IMR-90 (cell line): ENCODE measurements around the gene SF3A2. TPM values are rescaled to one million over a fixed set of nuclear protein-coding genes. Genes with fewer than 3 reads are reported as not detected.

Source experiments
- ATAC-seq: fragments of 200-7000 bp; cut with Tn5 transposase; 2 replicates; pipeline ENCODE4 v1.9.1; 2020; ENCODE audit warnings: low read depth, mild to moderate bottlenecking, moderate library complexity
- BruUV-seq: library from RNA; stranded (reverse); fragments of 400-500 nt; replicated peaks from 2 replicates; lab custom pipeline; 2021; lab: Mats Ljungman, UMichigan
- CTCF ChIA-PET: fragments of 300-600 bp; formaldehyde crosslinking; extraction: SDS; loops from one replicate; lab custom pipeline; 2021; ENCODE audit warnings: antibody characterized with exemption; lab: Yijun Ruan, JAX
- POLR2A ChIA-PET: fragments of 300-600 bp; sonication (Branson Sonifier 250); formaldehyde crosslinking; loops from one replicate; lab custom pipeline; 2022; ENCODE audit warnings: antibody characterized with exemption; ENCODE audit not compliant: unreplicated experiment; lab: Charles Lee
- DNase-seq: peaks from one replicate; pipeline ENCODE4 v3.0.0; 2013
- H2AFZ ChIP-seq: replicated peaks from 2 replicates; pipeline ENCODE3; 2013; ENCODE audit warnings: low read length, mild to moderate bottlenecking; ENCODE audit not compliant: poor library complexity
- H2AK5ac ChIP-seq: 2 replicates; pipeline ENCODE4 v1.6.1; 2013; ENCODE audit warnings: low read depth, low read length, inconsistent platforms
- H2AK9ac ChIP-seq: replicated peaks from 2 replicates; pipeline ENCODE3; 2013; ENCODE audit warnings: mild to moderate bottlenecking, low read depth, low read length, moderate library complexity; ENCODE audit not compliant: poor library complexity
- H2BK120ac ChIP-seq: 2 replicates; pipeline ENCODE4 v1.6.1; 2013; ENCODE audit warnings: low read depth, low read length, inconsistent platforms
- H2BK15ac ChIP-seq: 3 replicates; pipeline ENCODE4 v1.6.1; 2013; ENCODE audit warnings: low read depth, low read length, inconsistent platforms
- H2BK20ac ChIP-seq: 2 replicates; pipeline ENCODE4 v1.6.1; 2013; ENCODE audit warnings: low read depth, mild to moderate bottlenecking, inconsistent platforms, low read length, moderate library complexity
- H2BK5ac ChIP-seq: 2 replicates; pipeline ENCODE4 v1.6.1; 2013; ENCODE audit warnings: mild to moderate bottlenecking, low read depth, low read length, inconsistent platforms; ENCODE audit not compliant: poor library complexity, severe bottlenecking
- H3K14ac ChIP-seq: replicated peaks from 2 replicates; pipeline ENCODE4 v1.6.1; 2013; ENCODE audit warnings: low read depth, low read length, inconsistent platforms
- H3K18ac ChIP-seq: 2 replicates; pipeline ENCODE4 v1.6.1; 2013; ENCODE audit warnings: low read depth, low read length, control low read depth
- H3K23ac ChIP-seq: 2 replicates; pipeline ENCODE4 v1.6.1; 2013; ENCODE audit warnings: low read depth, low read length, inconsistent platforms
- H3K27ac ChIP-seq: 2 replicates; pipeline ENCODE4 v1.5.1; 2013; ENCODE audit warnings: mild to moderate bottlenecking, control low read depth, low read length; ENCODE audit not compliant: insufficient read depth
- H3K27me3 ChIP-seq: 2 replicates; pipeline ENCODE4 v1.6.1; 2013; ENCODE audit warnings: low read length; ENCODE audit not compliant: control insufficient read depth, insufficient read depth
- H3K36me3 ChIP-seq: 2 replicates; pipeline ENCODE4 v1.6.1; 2013; ENCODE audit warnings: low read length, mixed read lengths; ENCODE audit not compliant: control insufficient read depth, insufficient read depth
- H3K4ac ChIP-seq: 2 replicates; pipeline ENCODE4 v1.6.1; 2013; ENCODE audit warnings: low read depth, low read length, inconsistent platforms
- H3K4me1 ChIP-seq: 2 replicates; pipeline ENCODE4 v1.6.1; 2013; ENCODE audit warnings: low read length, mixed read lengths; ENCODE audit not compliant: control insufficient read depth, insufficient read depth
- H3K4me2 ChIP-seq: 2 replicates; pipeline ENCODE4 v1.6.1; 2013; ENCODE audit warnings: low read depth, mild to moderate bottlenecking, control low read depth, low read length, moderate library complexity
- H3K4me3 ChIP-seq: 2 replicates; pipeline ENCODE4 v1.5.1; 2013; ENCODE audit warnings: low read depth, mild to moderate bottlenecking, control low read depth, low read length, moderate library complexity; ENCODE audit not compliant: insufficient read depth
- H3K56ac ChIP-seq: 2 replicates; pipeline ENCODE4 v1.6.1; 2013; ENCODE audit warnings: low read length, inconsistent platforms; ENCODE audit not compliant: insufficient read depth; ENCODE audit errors: extremely low read depth
- H3K79me1 ChIP-seq, 2 experiments: 2 replicates each; pipeline ENCODE4 v1.6.1; 2013; ENCODE audit warnings: low read length in 2 of 2, inconsistent platforms in 1 of 2, low read depth in 1 of 2
- H3K9ac ChIP-seq: 2 replicates; pipeline ENCODE4 v1.6.1; 2013; ENCODE audit warnings: low read depth, low read length, control low read depth
- H3K9me1 ChIP-seq: 2 replicates; pipeline ENCODE4 v1.6.1; 2013; ENCODE audit warnings: low read length, inconsistent platforms; ENCODE audit not compliant: insufficient read depth
- H3K9me3 ChIP-seq: 2 replicates; pipeline ENCODE4 v1.6.1; 2013; ENCODE audit warnings: low read length; ENCODE audit not compliant: control insufficient read depth, insufficient read depth
- H4K20me1 ChIP-seq: 2 replicates; pipeline ENCODE4 v1.6.1; 2013; ENCODE audit warnings: low read length, inconsistent platforms; ENCODE audit not compliant: insufficient read depth
- H4K5ac ChIP-seq: 2 replicates; pipeline ENCODE4 v1.6.1; 2013; ENCODE audit warnings: mild to moderate bottlenecking, low read depth, low read length, control low read depth
- H4K8ac ChIP-seq, 2 experiments: 2 replicates each; pipeline ENCODE4 v1.6.1; 2013; ENCODE audit warnings: low read depth in 2 of 2, low read length in 2 of 2, control low read depth in 1 of 2, inconsistent platforms in 1 of 2
- H4K91ac ChIP-seq: 2 replicates; pipeline ENCODE4 v1.6.1; 2013; ENCODE audit warnings: low read depth, low read length, inconsistent platforms; ENCODE audit not compliant: insufficient read depth
- CEBPB ChIP-seq: IDR thresholded peaks from 2 replicates; pipeline ENCODE4 v1.6.1; 2012; ENCODE audit warnings: low read depth, low read length, improper control_type of control experiment
- CHD1 ChIP-seq: IDR thresholded peaks from 2 replicates; pipeline ENCODE4 v1.6.1; 2012; ENCODE audit warnings: low read depth, low read length, improper control_type of control experiment
- MAFK ChIP-seq: IDR thresholded peaks from 2 replicates; pipeline ENCODE4 v1.6.1; 2012; ENCODE audit warnings: low read depth, low read length, improper control_type of control experiment
- MAZ ChIP-seq: IDR thresholded peaks from 2 replicates; pipeline ENCODE4 v1.6.1; 2012; ENCODE audit warnings: low read depth, mild to moderate bottlenecking, low read length, improper control_type of control experiment, moderate library complexity, borderline replicate concordance
- NFE2L2 ChIP-seq: fragments of 150-350 bp; IDR thresholded peaks from 2 replicates; pipeline ENCODE4 v1.6.1; 2016; ENCODE audit warnings: low read depth, mild to moderate bottlenecking, low read length
- POLR2A ChIP-seq: IDR thresholded peaks from 2 replicates; pipeline ENCODE4 v1.6.1; 2012; ENCODE audit warnings: mild to moderate bottlenecking, low read depth, low read length
- RAD21 ChIP-seq: IDR thresholded peaks from 2 replicates; pipeline ENCODE4 v1.6.1; 2012; ENCODE audit warnings: low read length, improper control_type of control experiment
- RCOR1 ChIP-seq: IDR thresholded peaks from 2 replicates; pipeline ENCODE4 v1.6.1; 2012; ENCODE audit warnings: mild to moderate bottlenecking, low read length, improper control_type of control experiment; ENCODE audit not compliant: insufficient replicate concordance
- USF2 ChIP-seq: fragments of 150-350 bp; IDR thresholded peaks from 2 replicates; pipeline ENCODE4 v1.6.1; 2017; ENCODE audit warnings: mild to moderate bottlenecking, antibody characterized with exemption, low read length, low read depth
- WGBS, 2 experiments: methylation state at CpG; one replicate each; pipeline versions ENCODE4 v1.1.5 to v1.1.7; 2013; ENCODE audit warnings: missing lambda C conversion rate in 2 of 2; ENCODE audit not compliant: insufficient read length in 1 of 2; ENCODE audit errors: extremely low coverage in 2 of 2; 5-methylcytosine and 5-hydroxymethylcytosine counted together
- dilution Hi-C: fragments of 300-500 bp; cut with HindIII; formaldehyde crosslinking; loops from one replicate; pipeline ENCODE4 v1.14.3; 2018; ENCODE audit warnings: low sequenced_read_pairs; ENCODE audit not compliant: unreplicated experiment
- in situ Hi-C: fragments of 300-500 bp; cut with MboI; formaldehyde crosslinking; loops from 3 replicates; pipeline ENCODE4 v1.14.3; 2019; ENCODE audit warnings: low sequenced_read_pairs, inconsistent platforms, mixed read lengths
- intact Hi-C: fragments of 100-400 bp; cut with micrococcal nuclease; formaldehyde crosslinking; loops from 2 replicates; pipeline ENCODE4 v1.10.0; 2022
- polyA plus RNA-seq, 3 experiments: library from polyadenylated mRNA; depleted of rRNA; stranded (reverse); fragments of >200 nt; gene quantifications; 2 replicates each; pipeline ENCODE4 v1.2.3, GENCODE V29; 2012; ENCODE audit warnings: low replicate concordance in 1 of 3
- total RNA-seq: library from RNA; depleted of rRNA; stranded (reverse); fragments of >200 nt; gene quantifications from 2 replicates; pipeline ENCODE4 v1.2.3, GENCODE V29; 2012
- TF ChIP-seq, protein P1 (sequence below): conservative IDR thresholded peaks from 2 replicates; pipeline ENCODE4 v1.5.1; 2012; ENCODE audit warnings: mild to moderate bottlenecking, low read depth, low read length, improper control_type of control experiment

SF3A2 gene
- total and polyA plus RNA-seq, 2 of the 4 experiments (the other 2 are of a cell fraction): 4.8 to 34.5 TPM

DNA sequence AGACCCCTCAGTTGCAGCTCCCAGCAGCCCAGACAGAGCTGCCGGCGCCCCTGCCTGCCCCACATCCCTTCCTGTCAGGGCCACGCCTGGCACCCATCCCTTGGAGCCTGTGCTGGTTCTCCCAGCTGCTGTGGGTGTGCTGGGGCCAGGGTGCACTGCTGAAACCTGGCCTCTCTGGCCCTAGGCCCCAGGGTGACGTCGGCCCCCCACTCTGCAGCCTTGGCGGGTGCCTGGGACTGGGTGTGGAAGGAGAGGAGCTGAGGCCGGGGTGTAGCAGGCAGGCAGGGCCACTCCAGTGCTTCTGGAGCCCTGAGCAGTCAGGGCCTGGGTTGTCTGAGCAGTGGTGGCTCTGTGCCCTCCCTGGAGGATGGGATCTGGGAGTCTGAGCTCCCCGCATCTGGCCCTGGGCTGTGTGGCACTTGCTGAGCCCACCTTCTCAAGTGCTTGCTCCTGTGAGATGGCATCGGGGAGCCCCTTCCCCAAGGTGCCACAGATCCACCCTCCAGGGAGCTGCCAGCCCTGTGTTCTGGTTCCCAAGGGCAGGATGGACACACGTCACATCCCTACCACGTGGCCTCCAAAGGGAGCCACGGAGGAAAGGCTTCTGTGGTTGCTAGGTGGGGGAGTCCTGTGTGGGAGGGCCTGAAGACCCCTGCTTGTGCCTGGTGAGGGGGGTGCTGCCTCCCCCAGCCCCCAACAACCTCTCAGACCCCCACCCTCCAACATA, 5.7 kb upstream of the SF3A2 start:
- Histone ChIP-seq H2AK5ac (no peak overlapping the region), H4K8ac (0 out of 4 replicates have a peak overlapping the region, but pooled peaks of 1 of the 2 experiments have one; percentile 20), H3K9me3 (no peaks in the 10 kb centered on the region), H2AFZ (peak overlapping the region; percentile 51), H3K14ac (no peak overlapping the region), H3K79me1 (peaks cover 9 to 43% of the 10 kb centered on the region in 2 experiments), H2BK120ac (no peak overlapping the region), H3K4ac (no peak overlapping the region), H3K4me2 (no peak overlapping the region), H4K20me1 (peaks cover 25% of the 10 kb centered on the region), H3K36me3 (peaks cover 60% of the 10 kb centered on the region), H3K27me3 (no peaks in the 10 kb centered on the region), H3K4me3 (no peak overlapping the region), H2BK15ac (no peak overlapping the region), H3K9ac (no peak overlapping the region), H3K27ac (no peak overlapping the region), H2BK20ac (no peak overlapping the region), H3K9me1 (no peaks in the 10 kb centered on the region; the same call in 1 of the 2 replicates), H2BK5ac (no peak overlapping the region), H3K23ac (no peak overlapping the region), H3K4me1 (peaks cover 2% of the 10 kb centered on the region; the same call in 1 of the 2 replicates), H3K18ac (no peak overlapping the region), H4K5ac (no peak overlapping the region), H2AK9ac (no peak overlapping the region), H3K56ac (no peak overlapping the region), H4K91ac (no peak overlapping the region)
- in situ Hi-C loops (no loop called here), intact Hi-C loops (no loop called here), dilution Hi-C loops (no loop called here)
- no TSS peak for BruUV-seq
- DNase-seq (no peak), ATAC-seq (no peak)
- WGBS, 2 experiments: 88% methylated on average over 3 of the region's 12 CpGs; no CpG with 5 or more reads in 1 of the 2 experiments
- TF ChIP-seq CEBPB: no peak
- TF ChIP-seq POLR2A: no peak
- TF ChIP-seq, protein P1, sequence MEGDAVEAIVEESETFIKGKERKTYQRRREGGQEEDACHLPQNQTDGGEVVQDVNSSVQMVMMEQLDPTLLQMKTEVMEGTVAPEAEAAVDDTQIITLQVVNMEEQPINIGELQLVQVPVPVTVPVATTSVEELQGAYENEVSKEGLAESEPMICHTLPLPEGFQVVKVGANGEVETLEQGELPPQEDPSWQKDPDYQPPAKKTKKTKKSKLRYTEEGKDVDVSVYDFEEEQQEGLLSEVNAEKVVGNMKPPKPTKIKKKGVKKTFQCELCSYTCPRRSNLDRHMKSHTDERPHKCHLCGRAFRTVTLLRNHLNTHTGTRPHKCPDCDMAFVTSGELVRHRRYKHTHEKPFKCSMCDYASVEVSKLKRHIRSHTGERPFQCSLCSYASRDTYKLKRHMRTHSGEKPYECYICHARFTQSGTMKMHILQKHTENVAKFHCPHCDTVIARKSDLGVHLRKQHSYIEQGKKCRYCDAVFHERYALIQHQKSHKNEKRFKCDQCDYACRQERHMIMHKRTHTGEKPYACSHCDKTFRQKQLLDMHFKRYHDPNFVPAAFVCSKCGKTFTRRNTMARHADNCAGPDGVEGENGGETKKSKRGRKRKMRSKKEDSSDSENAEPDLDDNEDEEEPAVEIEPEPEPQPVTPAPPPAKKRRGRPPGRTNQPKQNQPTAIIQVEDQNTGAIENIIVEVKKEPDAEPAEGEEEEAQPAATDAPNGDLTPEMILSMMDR: no peak
- TF ChIP-seq MAFK: no peak
- TF ChIP-seq NFE2L2: no peak
- TF ChIP-seq RAD21: no peak
- TF ChIP-seq CHD1: no peak
- TF ChIP-seq RCOR1: no peak
- no peak for TF ChIP-seq USF2
- TF ChIP-seq MAZ: no peak
- CTCF ChIA-PET: no interaction called here
- POLR2A ChIA-PET: no interaction called here
